Activated T-cell treated with anti-CD3 and anti-CD28 coated beads for 24 hours (primary cell): ENCODE results near the gene ZNF597.
"Not testable (repeated sequence)": the region's sequence is repeated elsewhere in the genome, so short reads cannot be mapped to it uniquely, and the experiment has no call there.

Source experiments
- DNase-seq: peaks from one replicate; pipeline ENCODE4 v3.0.0-alpha.2; 2020; ENCODE audit warnings: low read depth

The ZNF597 gene

DNA sequence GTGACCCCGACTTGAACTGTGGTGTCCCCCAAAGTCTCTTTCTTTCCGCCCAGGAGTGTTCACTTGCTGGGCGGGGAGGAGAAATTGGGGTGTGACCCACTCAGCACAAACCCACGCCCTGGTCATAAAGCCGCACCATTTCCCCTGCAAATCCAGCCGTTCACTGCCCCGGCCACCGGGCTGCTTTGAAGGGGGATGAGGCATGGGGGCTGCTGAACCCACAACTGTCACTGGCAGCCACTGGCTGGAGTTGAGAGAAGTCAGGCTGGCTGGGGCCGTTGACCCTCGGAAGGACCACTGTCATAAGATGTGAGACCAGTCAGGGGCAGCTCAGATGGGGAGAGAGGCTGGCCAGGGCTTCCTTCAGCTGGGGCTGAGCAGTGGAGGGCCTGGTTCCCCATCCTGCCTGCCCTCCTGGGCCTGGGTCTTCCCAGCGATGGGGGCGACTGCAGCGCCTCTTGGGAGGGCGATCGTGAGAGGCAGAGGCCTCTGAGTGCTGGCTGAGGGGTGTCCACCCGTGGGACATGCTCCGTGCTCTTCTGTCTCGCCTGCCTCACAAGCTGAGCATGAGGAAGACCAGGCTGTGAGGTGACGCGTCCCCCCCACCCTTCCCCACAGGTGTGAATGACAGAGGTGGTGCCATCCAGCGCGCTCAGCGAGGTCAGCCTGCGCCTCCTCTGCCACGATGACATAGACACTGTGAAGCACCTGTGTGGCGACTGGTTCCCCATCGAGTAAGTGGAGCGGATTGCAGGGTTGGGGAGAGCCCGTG is 32.5 kb upstream of the ZNF597 start:
- DNase-seq: no peak

DNA sequence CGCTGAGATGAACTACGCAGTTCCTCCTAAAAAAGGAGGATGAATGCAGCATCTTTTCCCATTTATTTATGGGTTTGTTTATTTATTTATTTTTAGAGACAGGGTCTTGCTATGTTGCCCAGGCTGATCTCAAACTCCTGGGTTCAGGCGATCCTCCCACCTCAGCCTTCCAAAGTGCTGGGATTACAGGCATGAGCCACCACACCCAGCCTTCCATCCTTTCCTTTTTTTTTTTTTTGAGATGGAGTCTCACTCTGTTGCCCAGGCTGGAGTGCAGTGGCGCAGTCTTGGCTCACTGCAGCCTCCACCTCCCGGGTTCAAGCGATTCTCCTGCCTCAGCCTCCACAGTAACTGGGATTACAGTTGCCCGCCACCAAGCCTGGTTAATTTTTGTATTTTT is 31.6 kb upstream of the ZNF597 start:
- not testable (repeated sequence) for DNase-seq

DNA sequence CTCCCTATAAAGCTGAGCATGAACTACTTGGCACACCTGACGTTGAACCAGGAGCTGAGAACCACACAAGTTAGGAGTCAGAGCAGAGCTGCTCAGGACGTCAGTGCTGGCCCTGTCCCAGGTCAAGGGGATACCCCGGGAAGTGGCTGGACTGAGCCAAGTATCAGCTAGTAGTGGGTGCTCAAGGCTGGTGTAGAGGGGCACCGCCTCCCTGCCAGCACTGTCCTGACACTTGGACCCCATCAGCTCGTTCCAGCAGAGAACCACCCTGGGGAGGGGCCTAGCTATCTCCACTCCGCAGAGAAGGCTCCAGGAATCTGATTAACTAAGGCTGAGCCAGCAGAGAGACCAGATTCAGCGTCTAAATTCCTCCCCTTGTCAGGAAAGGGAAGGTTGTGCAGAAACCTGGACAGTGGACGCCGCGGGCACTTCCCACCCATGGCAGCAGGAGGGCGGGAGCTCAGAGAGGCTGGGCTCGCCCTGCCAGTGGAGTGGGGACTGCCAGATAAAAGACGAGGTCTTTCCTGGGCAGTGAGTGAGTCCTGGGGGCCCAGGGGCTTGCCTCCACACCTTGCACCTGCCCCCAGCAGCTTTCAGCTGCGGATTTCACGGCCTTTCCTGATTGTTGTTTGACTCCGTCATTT is 31.0 kb upstream of the ZNF597 start:
- no peak for DNase-seq

DNA sequence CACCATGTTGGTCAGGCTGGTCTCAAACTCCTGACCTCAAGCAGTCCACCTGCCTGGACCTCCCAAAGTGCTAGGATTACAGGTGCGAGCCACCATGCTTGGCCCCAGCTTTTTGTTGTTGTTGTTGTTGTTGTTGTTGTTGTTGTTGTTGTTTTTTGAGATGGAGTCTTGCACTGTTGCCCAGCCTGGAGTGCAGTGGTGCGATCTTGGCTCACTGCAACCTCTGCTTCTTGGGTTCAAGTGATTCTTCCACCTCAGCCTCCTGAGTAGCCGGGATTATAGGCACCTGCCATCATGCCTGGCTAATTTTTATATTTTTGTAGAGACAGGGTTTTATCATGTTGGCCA is 30.3 kb upstream of the ZNF597 start:
- not testable (repeated sequence) for DNase-seq

DNA sequence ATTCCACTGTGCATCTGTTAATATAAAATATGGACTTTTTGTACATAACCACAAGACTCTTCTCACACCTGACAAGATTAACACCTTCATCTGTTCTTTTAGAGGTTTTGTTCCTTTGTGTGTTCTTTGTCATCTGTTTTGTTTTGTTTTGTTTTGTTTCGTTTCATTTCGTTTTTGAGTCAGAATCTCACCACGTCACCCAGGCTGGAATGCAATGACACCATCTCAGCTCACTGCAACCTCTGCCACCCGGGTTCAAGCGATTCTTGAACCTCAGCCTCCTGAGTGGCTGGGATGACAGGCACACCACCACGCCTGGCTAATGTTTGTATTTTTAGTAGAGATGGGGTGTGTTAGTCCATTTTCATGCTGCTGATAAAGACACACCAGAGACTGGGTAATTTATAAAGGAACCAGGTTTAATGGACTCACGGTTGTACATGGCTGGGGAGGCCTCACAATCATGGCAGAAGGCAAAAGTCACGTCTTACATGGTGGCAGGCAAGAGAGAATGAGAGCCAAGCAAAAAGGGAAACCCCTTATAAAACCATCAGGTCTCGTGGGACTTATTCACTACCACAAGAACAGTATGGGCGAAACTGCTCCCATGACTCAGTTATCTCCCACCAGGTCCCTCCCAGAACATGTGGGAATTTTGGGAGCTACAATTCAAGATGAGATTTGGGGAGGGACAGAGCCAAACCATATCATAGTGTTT is 29.7 kb upstream of the ZNF597 start:
- no peak for DNase-seq

DNA sequence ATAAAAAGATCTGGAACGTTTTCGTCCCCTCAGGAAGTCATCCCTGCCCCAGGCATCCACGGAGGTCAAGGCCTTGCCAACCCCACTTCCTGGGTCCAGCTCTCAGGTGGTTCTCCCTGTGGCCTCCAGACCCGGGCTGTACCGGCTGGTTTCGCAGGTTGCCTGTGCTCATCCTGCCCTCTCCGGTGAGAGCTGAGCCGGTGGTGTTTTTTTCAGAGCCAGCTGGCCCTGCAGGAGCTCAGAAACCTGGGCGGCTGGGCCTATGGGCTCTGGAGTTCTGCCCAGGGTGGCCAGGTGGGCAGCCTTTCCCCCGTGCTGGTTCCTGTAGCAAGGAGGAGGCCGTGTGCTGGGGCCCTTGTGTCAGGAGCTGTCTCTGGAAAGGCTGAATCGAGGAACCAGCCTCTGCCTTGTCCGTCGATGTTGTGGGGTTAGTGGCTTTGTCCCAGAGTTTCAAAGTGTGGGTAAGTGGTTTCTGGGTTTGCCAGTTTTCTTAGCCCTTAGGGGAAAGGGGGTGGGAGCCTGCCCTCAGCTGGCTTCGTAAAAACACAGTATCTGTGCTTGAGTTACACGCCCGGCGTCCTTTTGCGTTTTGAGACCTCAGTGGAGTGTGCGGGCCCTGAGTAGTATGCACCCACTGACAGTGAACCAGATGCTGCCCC is 28.3 kb upstream of the ZNF597 start:
- no peak for DNase-seq

DNA sequence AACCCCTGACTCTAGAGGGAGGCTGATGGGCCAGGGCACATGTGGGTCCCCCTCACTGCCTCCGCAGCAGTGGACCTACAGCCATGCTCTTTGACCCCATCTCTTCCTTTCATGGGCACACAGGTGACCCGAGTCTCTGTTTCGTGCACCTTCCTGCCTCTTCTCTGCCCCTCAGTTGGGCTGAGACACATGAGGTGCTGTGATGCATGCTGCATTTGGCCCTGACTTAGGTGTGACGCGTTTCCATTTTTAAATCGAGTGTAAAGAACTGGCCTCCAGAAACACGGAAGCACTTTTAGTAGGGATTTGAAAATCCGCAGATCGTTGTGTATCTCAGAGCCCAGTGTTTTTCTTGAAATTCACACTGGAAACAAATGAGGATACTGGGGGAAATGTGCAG is 27.4 kb upstream of the ZNF597 start:
- DNase-seq: no peak

DNA sequence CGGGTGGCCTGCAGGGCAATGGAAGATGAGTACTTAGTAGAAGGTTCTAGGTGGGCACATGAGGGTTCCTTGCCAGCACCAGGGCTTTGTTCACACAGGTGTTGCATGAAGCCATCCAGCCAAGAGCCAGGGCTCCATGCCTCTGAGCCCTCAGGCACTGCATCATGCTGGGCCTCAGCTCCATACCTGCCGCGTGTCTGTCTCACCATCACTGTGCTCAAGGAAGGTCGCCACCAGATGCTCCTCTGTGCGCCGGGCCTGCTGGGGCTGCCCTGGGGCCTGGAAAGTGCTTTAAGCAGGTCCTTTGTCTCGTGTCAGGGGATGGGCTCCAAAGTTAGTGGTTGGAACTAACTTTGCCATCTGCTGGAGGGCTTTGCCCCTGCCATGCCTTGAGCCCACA is 26.4 kb upstream of the ZNF597 start:
- DNase-seq: no peak

DNA sequence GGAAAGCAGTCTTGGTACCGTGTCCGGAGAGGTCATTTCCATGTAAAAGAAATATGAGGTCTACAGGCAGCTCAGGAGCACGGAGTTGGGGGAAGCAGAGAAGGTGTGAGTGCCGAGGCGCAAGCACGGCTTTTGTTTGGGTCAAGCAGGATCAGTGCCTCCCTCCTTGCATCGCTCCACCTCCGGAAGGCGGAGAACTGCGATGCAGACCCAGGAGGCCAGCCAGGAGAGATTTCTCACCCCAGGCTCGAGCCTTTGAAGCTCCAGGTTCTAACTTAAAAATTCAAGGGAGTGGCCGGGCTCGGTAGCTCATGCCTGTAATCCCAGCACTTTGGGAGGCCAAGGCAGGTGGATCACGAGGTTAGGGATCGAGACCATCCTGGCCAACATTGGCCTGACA is 25.2 kb upstream of the ZNF597 start:
- DNase-seq: no peak

DNA sequence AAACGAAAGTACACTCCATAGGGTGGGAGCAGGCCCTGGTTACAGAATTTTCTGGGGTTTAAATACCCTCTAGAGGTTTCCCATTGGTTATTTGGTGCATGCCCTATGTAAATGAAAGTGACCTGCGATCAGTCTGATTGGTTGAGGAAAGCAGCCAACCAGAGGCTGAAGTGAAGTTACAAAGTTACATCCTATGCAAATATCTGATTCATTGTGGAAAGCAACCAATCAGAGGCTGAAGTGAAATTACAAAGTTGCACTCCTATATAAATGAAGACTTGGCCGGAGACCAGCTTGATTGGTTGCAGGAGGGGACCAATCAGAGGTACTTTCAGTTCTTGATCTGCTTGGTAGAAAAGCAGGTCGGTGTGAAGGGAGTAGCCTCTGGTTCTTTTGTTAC is 24.6 kb upstream of the ZNF597 start:
- no peak for DNase-seq

DNA sequence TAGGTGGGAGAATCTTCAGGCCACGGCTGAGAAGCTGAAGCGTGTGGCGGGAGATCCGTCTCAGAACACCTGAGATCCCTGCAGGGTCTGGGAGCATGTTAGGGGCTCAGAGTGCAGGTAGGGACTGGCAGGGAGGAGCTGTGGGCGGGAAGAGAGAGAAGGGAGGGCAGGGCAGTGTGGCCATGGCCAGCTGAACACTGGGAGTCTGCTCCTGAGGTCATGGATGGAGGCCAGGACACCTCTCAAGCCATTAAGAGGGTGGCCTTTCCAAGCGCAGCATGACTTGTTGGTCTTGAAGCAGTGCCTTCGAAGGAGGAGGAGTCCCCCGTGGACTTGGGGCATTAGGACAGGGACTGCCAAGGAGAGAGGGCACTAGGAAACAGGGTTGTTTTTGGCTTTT is 23.9 kb upstream of the ZNF597 start:
- DNase-seq: no peak

DNA sequence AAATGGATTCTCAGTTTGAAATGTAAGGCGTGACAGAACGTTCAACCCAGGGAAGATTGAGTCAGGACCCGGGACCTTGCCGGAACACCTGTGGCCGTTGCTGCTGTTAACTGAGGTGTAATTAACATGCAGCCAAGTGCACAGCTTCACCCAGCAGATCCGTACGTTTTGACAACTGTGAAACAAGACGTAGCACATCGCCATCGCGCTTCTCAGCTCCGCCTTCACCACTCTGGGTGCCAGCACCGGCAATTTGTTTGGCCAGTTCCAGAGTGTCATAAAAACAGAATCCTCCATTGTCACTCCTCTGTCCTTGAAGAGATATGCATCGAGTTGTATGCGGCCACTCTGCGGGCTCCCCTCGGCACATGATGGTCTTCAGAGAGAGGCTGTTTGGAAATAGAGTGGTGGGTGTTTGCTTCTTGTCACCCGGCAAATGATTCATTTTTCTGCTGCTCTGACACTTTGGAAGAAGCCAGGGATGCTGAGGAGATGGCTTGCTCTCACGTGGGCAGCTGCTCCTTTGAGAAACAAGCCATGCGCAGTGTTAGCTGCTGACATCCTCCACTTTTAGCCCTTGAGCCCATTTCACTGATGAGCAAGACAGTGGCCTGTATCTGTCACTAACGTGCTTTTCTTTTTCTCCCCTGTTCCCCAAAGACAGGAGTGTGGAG is 22.7 kb upstream of the ZNF597 start:
- no peak for DNase-seq

DNA sequence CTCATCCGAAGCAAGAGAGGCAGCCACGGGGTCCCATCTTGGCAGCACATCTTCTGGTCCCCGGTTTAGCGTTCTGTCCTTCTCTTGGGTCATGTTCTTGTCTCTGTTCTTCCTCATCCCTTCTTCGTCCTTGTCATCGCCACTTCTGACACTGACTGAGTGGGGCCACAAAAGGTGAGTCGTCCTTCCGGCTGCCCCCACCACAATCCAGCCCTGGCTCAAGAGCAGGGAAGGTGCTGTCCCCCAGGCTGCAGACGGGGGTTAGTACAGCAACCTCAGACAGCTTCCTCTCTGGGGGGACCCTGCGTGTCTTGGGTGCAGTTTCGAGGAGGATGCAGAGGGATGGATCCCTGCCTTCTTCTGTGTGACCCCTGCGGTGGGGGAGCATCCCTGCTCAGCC is 22.0 kb upstream of the ZNF597 start:
- DNase-seq: no peak

DNA sequence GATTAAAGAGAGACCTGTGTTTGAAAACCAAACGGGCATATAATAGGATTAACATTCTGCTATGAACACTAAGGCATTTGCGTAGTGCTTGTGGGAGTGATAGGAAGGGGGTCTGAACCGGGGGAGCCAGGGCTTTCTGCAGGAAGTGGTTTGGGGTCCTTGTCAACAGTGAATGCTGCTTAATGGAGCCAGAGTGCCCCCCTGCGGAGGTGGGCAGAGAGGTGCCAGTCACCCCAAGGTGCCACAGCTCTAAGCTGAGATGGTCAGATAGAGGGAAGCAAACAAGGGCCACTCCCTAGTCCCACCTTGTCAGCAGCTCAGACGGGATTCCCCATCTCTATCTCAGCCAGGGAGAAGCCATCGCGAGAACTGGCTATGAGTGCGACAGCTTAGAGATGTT is 17.8 kb upstream of the ZNF597 start:
- DNase-seq: no peak

DNA sequence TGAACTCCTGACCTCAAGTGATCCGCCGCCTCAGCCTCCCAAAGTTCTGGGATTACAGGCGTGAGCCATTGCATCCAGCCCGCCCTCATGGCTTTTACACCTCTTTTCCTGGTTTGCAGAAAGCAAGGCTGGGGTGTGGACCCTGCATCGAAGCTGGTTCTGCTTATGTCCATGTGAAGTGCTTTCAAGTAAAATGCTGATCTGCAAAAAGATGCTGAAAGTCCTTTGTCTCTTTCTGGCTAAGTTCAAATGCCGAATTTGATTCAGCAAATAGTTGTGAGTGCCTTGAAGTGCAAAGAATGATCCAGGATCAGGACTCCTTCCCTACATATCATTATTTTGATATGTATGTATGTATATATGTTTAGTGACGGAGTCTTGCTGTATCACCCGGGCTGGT is 17.3 kb upstream of the ZNF597 start:
- no peak for DNase-seq

DNA sequence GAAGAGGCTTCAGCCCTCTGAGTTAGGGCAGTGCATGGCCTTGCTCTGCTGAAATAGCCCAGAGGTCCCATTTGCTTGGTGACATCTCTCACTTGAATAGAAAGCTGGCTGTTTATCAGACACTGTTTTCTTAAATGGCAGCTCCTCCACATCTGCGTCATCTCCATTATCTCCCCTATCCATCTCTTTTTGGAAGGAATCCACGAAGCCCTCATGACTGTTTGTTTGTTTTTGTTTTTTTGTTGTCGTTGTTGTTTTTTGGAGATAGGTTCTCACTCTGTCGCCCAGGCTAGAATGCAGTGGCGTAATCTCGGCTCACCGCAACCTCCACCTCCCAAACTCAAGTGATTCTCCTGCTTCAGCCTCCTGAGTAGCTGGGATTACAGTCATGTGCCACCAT is 16.8 kb upstream of the ZNF597 start:
- no peak for DNase-seq

DNA sequence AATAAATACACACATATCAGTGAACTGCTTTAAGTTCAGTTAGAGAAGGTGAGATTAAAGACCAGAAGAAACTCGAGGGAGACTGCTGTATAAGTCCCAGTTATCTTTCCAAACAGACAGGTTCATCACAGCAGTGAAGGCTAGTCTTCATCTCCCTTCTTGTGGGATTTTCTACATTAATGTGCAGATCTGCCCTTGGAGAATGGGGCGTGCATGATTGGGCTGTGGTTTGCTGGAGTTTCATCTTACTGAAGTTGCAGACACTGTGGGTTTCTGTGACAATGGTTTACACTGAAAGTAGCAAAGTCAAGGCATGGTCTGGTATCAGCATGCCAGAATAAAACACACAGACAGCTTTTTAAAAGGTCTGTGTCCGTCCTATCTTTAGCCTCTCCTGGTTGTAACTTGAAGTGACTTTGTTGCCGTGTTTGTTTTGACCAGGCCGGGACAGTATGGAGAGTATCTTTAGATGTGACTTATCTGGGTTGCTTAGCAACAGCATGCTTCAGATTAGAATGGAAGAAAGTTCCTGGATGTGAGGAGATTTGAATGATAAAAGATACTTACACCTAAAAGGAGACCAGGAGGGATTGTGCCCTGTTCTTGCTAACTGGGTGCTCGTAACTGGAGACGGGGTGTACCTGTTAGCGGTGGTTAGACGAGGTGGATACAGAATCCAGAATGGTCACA is 16.2 kb upstream of the ZNF597 start:
- no peak for DNase-seq

DNA sequence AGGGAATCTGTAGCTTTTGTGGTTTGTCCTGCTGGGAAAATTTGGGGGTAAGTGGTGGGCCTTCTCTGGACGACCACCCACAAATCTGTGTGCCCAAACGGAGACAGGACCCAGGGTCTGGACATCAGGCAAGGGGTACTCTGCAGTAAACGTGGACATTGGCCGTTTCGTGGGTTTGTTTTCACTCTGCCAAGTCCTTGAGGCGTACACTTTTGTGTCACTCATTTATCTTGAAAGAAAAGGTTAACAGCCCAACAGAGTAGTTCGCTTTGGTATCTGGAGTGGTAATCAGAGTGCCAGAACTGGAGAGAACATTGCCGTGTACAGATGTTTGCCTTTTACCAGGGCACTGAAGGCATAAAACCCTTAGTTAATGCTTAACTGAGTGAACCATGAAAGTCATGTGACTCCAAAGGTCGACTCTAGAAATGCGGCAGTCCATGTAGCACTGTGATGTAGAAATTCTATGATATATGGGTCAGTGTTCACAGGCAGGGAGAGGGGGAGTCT is 15.6 kb upstream of the ZNF597 start:
- DNase-seq: no peak

DNA sequence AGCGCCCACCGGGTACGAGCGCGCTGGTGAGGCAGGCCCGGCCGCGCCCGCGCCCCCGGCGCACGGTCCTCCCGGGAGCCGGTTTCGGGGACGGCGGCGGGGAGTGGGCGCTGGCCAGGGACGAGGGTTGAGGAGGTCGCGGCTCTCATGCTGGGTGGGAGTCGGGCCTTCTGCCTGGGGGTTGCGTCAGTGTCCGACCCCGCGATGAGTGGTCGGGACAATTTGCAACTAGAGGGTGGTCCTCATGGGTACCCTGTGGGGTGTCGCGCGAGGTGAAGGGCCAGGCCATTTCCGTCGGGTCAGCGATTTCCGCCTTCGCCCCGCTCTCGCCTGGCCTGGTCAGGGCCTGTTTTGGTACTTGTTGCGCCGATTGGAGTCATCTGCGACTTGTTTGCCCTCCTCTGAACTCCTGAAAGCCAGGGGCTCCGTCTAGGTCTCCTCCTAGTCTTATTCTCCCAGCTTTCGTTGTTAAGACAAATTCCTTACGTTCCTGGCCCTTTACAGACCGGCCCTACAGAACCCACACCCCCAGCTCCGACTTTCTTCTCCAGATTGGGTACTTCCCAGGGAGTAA is 15.1 kb upstream of the ZNF597 start:
- DNase-seq: no peak

DNA sequence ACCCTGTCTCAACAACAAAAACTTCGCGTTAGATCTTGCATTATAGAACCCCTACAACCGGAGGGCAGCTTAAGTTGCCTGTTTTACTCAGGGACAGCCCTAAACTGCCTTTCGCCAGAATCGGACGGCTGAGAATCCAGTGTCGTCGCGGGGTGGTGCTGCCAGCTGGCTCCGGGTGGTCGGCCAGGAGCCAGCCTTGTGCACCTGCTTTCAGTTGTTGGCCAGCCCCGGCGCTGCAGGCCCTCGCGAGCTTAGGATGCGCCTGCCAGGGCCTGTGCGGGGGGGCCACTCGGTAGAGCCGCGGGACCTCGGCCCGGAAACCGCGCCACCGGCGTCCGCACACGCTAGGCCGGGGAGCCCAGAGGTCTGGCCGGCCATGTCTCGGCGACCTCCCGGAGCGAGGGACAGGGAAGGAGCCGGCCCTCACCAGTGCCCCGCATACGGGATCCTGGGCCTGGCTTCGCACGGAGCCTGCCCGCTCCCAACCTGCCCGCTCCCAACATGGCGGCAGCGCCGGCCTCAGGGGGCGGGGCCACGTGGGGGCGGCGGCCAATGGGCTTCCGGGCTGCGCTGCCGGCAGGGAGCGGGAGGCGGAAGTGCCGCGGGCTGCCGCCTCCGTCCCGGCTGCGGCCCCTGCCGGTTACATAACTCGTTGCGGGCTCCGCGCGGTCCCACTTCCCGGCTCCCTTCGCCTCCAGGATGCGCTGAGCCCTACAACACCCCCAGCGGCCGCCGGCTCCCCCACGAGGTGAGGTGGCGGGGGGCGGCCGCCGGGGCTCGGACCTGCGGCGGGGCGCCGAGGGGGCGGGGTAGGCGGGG is 14.3 kb upstream of the ZNF597 start:
- DNase-seq: peak; percentile 87
